Lower leg skin (tissue), 4 donors: ENCODE measurements around the gene ZBTB20. TPM values are rescaled to one million over a fixed set of nuclear protein-coding genes. Genes with fewer than 3 reads are reported as not detected.

ENCODE experiments used
- DNase-seq, 2 donors: peaks; one replicate each; pipeline ENCODE4 v3.0.0-alpha.2; 2019; ENCODE audit warnings: low spot score in 2 of 2
- H3K4me3 ChIP-seq: fragments of 200-600 bp; sonication (generic); 2 replicates; pipeline ENCODE4 v1.5.1; 2017; ENCODE audit warnings: mild to moderate bottlenecking, low read depth; ENCODE audit not compliant: poor library complexity, severe bottlenecking
- CTCF ChIP-seq, 3 donors: fragments of 450-650 bp; IDR thresholded peaks; one replicate each; pipeline ENCODE4 v1.5.1; 2016; ENCODE audit warnings: antibody characterized with exemption in 3 of 3, mild to moderate bottlenecking in 3 of 3, moderate library complexity in 2 of 3
- POLR2A ChIP-seq, 2 donors: fragments of 450-650 bp; IDR thresholded peaks; one replicate each; pipeline ENCODE4 v1.6.1; 2016 to 2017; ENCODE audit warnings: antibody characterized with exemption in 2 of 2, mild to moderate bottlenecking in 1 of 2, moderate library complexity in 1 of 2
- WGBS, 2 donors: methylation state at CpG; one replicate each; pipeline ENCODE4 v1.1.5; 2018; 5-methylcytosine and 5-hydroxymethylcytosine counted together
- intact Hi-C: fragments of 100-400 bp; cut with DNase I; formaldehyde crosslinking; loops from one replicate; pipeline ENCODE4 v1.15.0; 2023; ENCODE audit warnings: low total_unique reads
- total RNA-seq, 4 donors: library from RNA; depleted of rRNA; stranded (reverse); fragments of >200 nt; gene quantifications; one replicate each; pipeline ENCODE4 v1.1.0, GENCODE V29; 2016

ZBTB20 gene
- total RNA-seq, 4 donors from 2014 or later = 22.5 to 41.9 (median 33.1) TPM

GRCh38 chr3:114856835-114857234 lies 290.3 kb downstream of the ZBTB20 start:
- DNase-seq = no peak
- TF ChIP-seq CTCF (IDR thresholded peaks at IDR 0.05) (no peak), POLR2A (IDR thresholded peaks at IDR 0.05) (no peak)
- WGBS, 2 donors = 79 to 92% methylated on average over 1 of the region's 1 CpG
- H3K4me3 ChIP-seq = no peak overlapping the region
- intact Hi-C loops = no loop called here

GRCh38 chr3:114855839-114856238 lies 291.2 kb downstream of the ZBTB20 start:
- no peak overlapping the region for H3K4me3 ChIP-seq
- DNase-seq = no peak
- 96 to 98% methylated on average over 5 of the region's 5 CpGs for whole genome bisulfite sequencing, 2 donors
- intact Hi-C loops = no loop called here
- TF ChIP-seq CTCF (IDR thresholded peaks at IDR 0.05) (no peak), POLR2A (IDR thresholded peaks at IDR 0.05) (no peak)

- DNase-seq = no peak
- 95 to 96% methylated on average over 3 of the region's 3 CpGs for WGBS, 2 donors
- intact Hi-C loops = no loop called here
- H3K4me3 ChIP-seq = no peak overlapping the region
- no peak for TF ChIP-seq CTCF (IDR thresholded peaks at IDR 0.05)
- TF ChIP-seq POLR2A (IDR thresholded peaks at IDR 0.05) = no peak
Observed at GRCh38 chr3:114852966-114853365, 294.1 kb downstream of the ZBTB20 start.

GRCh38 chr3:114850898-114851297 lies 296.2 kb downstream of the ZBTB20 start:
- no peak for DNase-seq
- WGBS, 2 donors = 41 to 44% methylated on average over 1 of the region's 1 CpG
- intact Hi-C loops = no loop called here
- TF ChIP-seq CTCF (IDR thresholded peaks at IDR 0.05) (no peak), POLR2A (IDR thresholded peaks at IDR 0.05) (no peak)
- no peak overlapping the region for H3K4me3 ChIP-seq

- DNase-seq = no peak
- no peak overlapping the region for H3K4me3 ChIP-seq
- 91 to 100% methylated on average over 3 of the region's 3 CpGs for WGBS, 2 donors
- intact Hi-C loops = no loop called here
- TF ChIP-seq POLR2A (IDR thresholded peaks at IDR 0.05) (no peak), CTCF (IDR thresholded peaks at IDR 0.05) (no peak)
Observed at GRCh38 chr3:114848643-114849350, 298.3 kb downstream of the ZBTB20 start.

GRCh38 chr3:114848082-114848481 lies 299.0 kb downstream of the ZBTB20 start:
- WGBS, 2 donors = 78 to 81% methylated on average over 7 of the region's 7 CpGs
- DNase-seq = no peak
- TF ChIP-seq CTCF (IDR thresholded peaks at IDR 0.05) (no peak), POLR2A (IDR thresholded peaks at IDR 0.05) (no peak)
- no peak overlapping the region for H3K4me3 ChIP-seq
- intact Hi-C loops = no loop called here
